B cell (primary cell): Measurements from ENCODE around the gene SPRR3. TPM values are rescaled to one million over a fixed set of nuclear protein-coding genes. Genes with fewer than 3 reads are reported as not detected.

Experiments used
- ATAC-seq: fragments of 200-7000 bp; cut with Tn5 transposase; one replicate; pipeline ENCODE4 v1.10.0; 2021; ENCODE audit warnings: low read depth, mild to moderate bottlenecking, moderate number of reproducible peaks, moderate library complexity
- CTCF ChIA-PET: fragments of 350-600 bp; sonication (Branson Sonifier 250); formaldehyde crosslinking; loops from one replicate; lab custom pipeline; 2021; ENCODE audit warnings: antibody characterized with exemption, inconsistent platforms; lab: Charles Lee
- POLR2A ChIA-PET: fragments of 350-600 bp; sonication (Branson Sonifier 250); formaldehyde crosslinking; loops from one replicate; lab custom pipeline; 2021; ENCODE audit warnings: antibody characterized with exemption; lab: Charles Lee
- DNase-seq: peaks from one replicate; pipeline ENCODE4 v3.0.0; 2013
- H2AFZ ChIP-seq: 2 replicates; pipeline ENCODE4 v1.6.1; 2012; ENCODE audit warnings: mild to moderate bottlenecking, low read depth, low read length; ENCODE audit not compliant: insufficient read depth, poor library complexity, severe bottlenecking
- H3K27ac ChIP-seq, 2 donors: 1 replicate in 1 of 2; 2 replicates in 1 of 2; pipeline ENCODE4 v1.5.1; 2012 to 2013; ENCODE audit warnings: low read length in 2 of 2, mild to moderate bottlenecking in 2 of 2, moderate library complexity in 1 of 2
- H3K27me3 ChIP-seq, 4 experiments: fragments of 200-600 bp in 1 of 4; sonication (generic) in 1 of 4; replicated peaks in 1 of 4; 1 replicate in 2 of 4; 2 replicates in 2 of 4; pipeline versions ENCODE4 v1.6.1 to v1.7.0; 2013 to 2016; ENCODE audit warnings: low read length in 3 of 4, mild to moderate bottlenecking in 2 of 4, mixed read lengths in 1 of 4, moderate library complexity in 1 of 4; ENCODE audit not compliant: insufficient read depth in 4 of 4, control insufficient read depth in 3 of 4; ENCODE audit errors: control extremely low read depth in 1 of 4
- H3K36me3 ChIP-seq, 2 experiments: replicated peaks in 1 of 2; 1 replicate in 1 of 2; 2 replicates in 1 of 2; pipeline versions ENCODE4 v1.6.1 to v1.7.1; 2013; ENCODE audit warnings: low read length in 1 of 2; ENCODE audit not compliant: insufficient read depth in 2 of 2, control insufficient read depth in 1 of 2; ENCODE audit errors: control extremely low read depth in 1 of 2, extremely low read depth in 1 of 2
- H3K4me1 ChIP-seq, 2 donors: fragments of 200-600 bp in 1 of 2; sonication (generic) in 1 of 2; 1 replicate in 1 of 2; 2 replicates in 1 of 2; pipeline versions ENCODE4 v1.5.1 to v1.6.1; 2013 to 2017; ENCODE audit warnings: low read length in 2 of 2; ENCODE audit not compliant: control insufficient read depth in 2 of 2, insufficient read depth in 2 of 2
- H3K4me2 ChIP-seq: replicated peaks from 2 replicates; pipeline ENCODE3; 2012; ENCODE audit warnings: mild to moderate bottlenecking, low read depth, low read length; ENCODE audit not compliant: poor library complexity, severe bottlenecking
- H3K4me3 ChIP-seq, 5 experiments: fragments of 200-600 bp in 1 of 5; sonication (generic) in 1 of 5; 1 replicate in 3 of 5; 2 replicates in 2 of 5; pipeline versions ENCODE4 v1.5.1 to v1.7.0; 2011 to 2016; ENCODE audit warnings: low read length in 4 of 5, mild to moderate bottlenecking in 4 of 5, low read depth in 2 of 5, control low read depth in 1 of 5, moderate library complexity in 1 of 5; ENCODE audit not compliant: insufficient read depth in 1 of 5; ENCODE audit errors: control extremely low read depth in 1 of 5, extremely low read depth in 1 of 5
- H3K79me2 ChIP-seq: fragments of 200-600 bp; sonication (generic); one replicate; pipeline ENCODE4 v1.6.0; 2016; ENCODE audit warnings: low read length; ENCODE audit not compliant: control insufficient read depth, insufficient read depth
- H3K9ac ChIP-seq: fragments of 200-600 bp; sonication (generic); 2 replicates; pipeline ENCODE4 v1.6.1; 2017; ENCODE audit warnings: mild to moderate bottlenecking, low read length, moderate library complexity
- H3K9me3 ChIP-seq, 3 donors: one replicate each; pipeline versions ENCODE4 v1.6.1 to v1.7.1; 2013; ENCODE audit warnings: low read length in 2 of 3; ENCODE audit not compliant: control insufficient read depth in 2 of 3, insufficient read depth in 1 of 3; ENCODE audit errors: control extremely low read depth in 1 of 3
- H4K20me1 ChIP-seq: 2 replicates; pipeline ENCODE4 v1.6.0; 2012; ENCODE audit warnings: mild to moderate bottlenecking, low read length; ENCODE audit not compliant: insufficient read depth, control insufficient read depth, poor library complexity, severe bottlenecking
- H3K27ac Mint-ChIP-seq: one replicate; pipeline ENCODE4 v1.8.0; 2021; ENCODE audit warnings: mixed read lengths
- H3K27me3 Mint-ChIP-seq: one replicate; pipeline ENCODE4 v1.8.0; 2021; ENCODE audit warnings: mixed read lengths
- H3K4me1 Mint-ChIP-seq: one replicate; pipeline ENCODE4 v1.8.0; 2021; ENCODE audit warnings: mixed read lengths
- H3K4me3 Mint-ChIP-seq: one replicate; pipeline ENCODE4 v1.8.0; 2021; ENCODE audit warnings: mixed read lengths
- H3K9me3 Mint-ChIP-seq: one replicate; pipeline ENCODE4 v1.8.0; 2022; ENCODE audit warnings: mixed read lengths; ENCODE audit not compliant: insufficient read depth
- CTCF ChIP-seq: fragments of 200-600 bp; IDR thresholded peaks from one replicate; pipeline ENCODE4 v1.8.0; 2022; ENCODE audit warnings: antibody characterized with exemption, mild to moderate bottlenecking
- EZH2 ChIP-seq: IDR thresholded peaks from 2 replicates; pipeline ENCODE4 v1.6.1; 2012; ENCODE audit warnings: borderline replicate concordance, low read depth, mild to moderate bottlenecking, moderate library complexity, low read length; ENCODE audit not compliant: insufficient read depth, poor library complexity, severe bottlenecking
- WGBS: methylation state at CpG from one replicate; pipeline ENCODE4 v1.1.5; 2013; ENCODE audit warnings: missing lambda C conversion rate; ENCODE audit not compliant: insufficient coverage; 5-methylcytosine and 5-hydroxymethylcytosine counted together
- intact Hi-C: fragments of 100-400 bp; cut with micrococcal nuclease; formaldehyde crosslinking; loops from one replicate; pipeline ENCODE4 v1.10.0; 2022
- polyA plus RNA-seq: library from polyadenylated mRNA; depleted of rRNA; stranded (reverse); fragments of >200 nt; gene quantifications from 2 replicates; pipeline ENCODE4 v1.2.3, GENCODE V29; 2012
- total RNA-seq, 2 donors: library from RNA; stranded (reverse); fragments of 120-200 nt in 1 of 2; gene quantifications; 1 replicate in 1 of 2; 2 replicates in 1 of 2; pipeline versions ENCODE4 v1.2.3 to v1.2.4, GENCODE V29; 2013 to 2022

SPRR3 gene
- total and polyA plus RNA-seq, 2 donors (not counting 1 experiment from before 2014, with no cell fraction given): not detected

GRCh38 chr1:152965853-152966252, 35.7 kb upstream of the SPRR3 start:
- POLR2A ChIA-PET: no interaction called here
- no peak for ATAC-seq
- CTCF ChIA-PET: no interaction called here

GRCh38 chr1:152967201-152967600, 34.3 kb upstream of the SPRR3 start:
- Histone ChIP-seq H3K27ac (no peak overlapping the region), H3K4me3 (no peak overlapping the region), H3K27me3 (peaks cover 0 to 4% (median 1%) of the 10 kb centered on the region in 4 experiments), H3K4me1 (no peaks in the 10 kb centered on the region), H2AFZ (no peak overlapping the region), H3K9me3 (no peaks in the 10 kb centered on the region), H3K79me2 (no peaks in the 10 kb centered on the region), H3K36me3 (no peaks in the 10 kb centered on the region), H3K4me2 (no peak overlapping the region), H3K9ac (no peak overlapping the region), H4K20me1 (no peaks in the 10 kb centered on the region)
- POLR2A ChIA-PET: no interaction called here
- H3K27ac Mint-ChIP-seq: no peak overlapping the region
- peaks cover 31% of the 10 kb centered on the region for H3K27me3 Mint-ChIP-seq
- 65% methylated on average over 5 of the region's 7 CpGs for WGBS
- no peaks in the 10 kb centered on the region for H3K4me1 Mint-ChIP-seq
- CTCF ChIA-PET: no interaction called here
- ATAC-seq (no peak), DNase-seq (no peak)
- no peak for TF ChIP-seq EZH2
- TF ChIP-seq CTCF: no peak
- intact Hi-C loops: no loop called here
- H3K4me3 Mint-ChIP-seq: no peak overlapping the region
- H3K9me3 Mint-ChIP-seq: no peaks in the 10 kb centered on the region

More at GRCh38 chr1:152965853-152966252, 35.7 kb upstream of the SPRR3 start:
- peaks cover 5 to 7% of the 10 kb centered on the region in 2 donors for H3K4me1 ChIP-seq
- no peak for DNase-seq
- Mint-ChIP-seq H3K27me3 (peaks cover 27% of the 10 kb centered on the region), H3K27ac (no peak overlapping the region), H3K4me1 (peaks cover 8% of the 10 kb centered on the region), H3K9me3 (no peaks in the 10 kb centered on the region), H3K4me3 (no peak overlapping the region)
- no peaks in the 10 kb centered on the region for H3K9me3 ChIP-seq
- no peak overlapping the region for H3K9ac ChIP-seq
- no peak for TF ChIP-seq EZH2
- no peak for TF ChIP-seq CTCF
- H3K27ac ChIP-seq: no peak overlapping the region
- H3K79me2 ChIP-seq: no peaks in the 10 kb centered on the region
- H2AFZ ChIP-seq: no peak overlapping the region
- H3K27me3 ChIP-seq: peaks cover 0 to 4% (median 1%) of the 10 kb centered on the region in 4 experiments
- no peaks in the 10 kb centered on the region for H4K20me1 ChIP-seq
- no peak overlapping the region for H3K4me3 ChIP-seq
- no peak overlapping the region for H3K4me2 ChIP-seq
- intact Hi-C loops: no loop called here
- WGBS: 92% methylated on average over 2 of the region's 4 CpGs
- no peaks in the 10 kb centered on the region for H3K36me3 ChIP-seq
